ENCODE data around the gene TMEM130.

DNA sequence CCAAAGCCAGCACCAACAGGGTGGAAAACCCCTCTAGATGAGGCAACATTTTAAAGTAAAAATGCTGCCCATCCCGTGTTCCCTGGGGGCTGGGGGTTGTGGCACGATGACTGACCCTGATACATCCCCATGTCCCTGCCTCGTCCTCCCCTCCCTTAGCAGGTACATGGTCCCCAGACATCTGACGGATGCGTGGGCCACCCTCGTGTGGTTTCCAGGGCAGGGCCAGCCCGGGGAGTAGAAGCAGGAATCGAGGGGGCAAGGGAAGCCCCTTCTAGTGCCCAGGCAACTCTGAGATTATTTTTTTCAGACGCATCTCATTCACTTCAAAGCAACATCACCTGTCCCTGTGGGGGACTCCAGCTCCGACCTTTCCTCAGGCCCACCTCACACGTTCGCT is 3.5 kb downstream of the TMEM130 start:
- TF ChIP-seq, protein P1, sequence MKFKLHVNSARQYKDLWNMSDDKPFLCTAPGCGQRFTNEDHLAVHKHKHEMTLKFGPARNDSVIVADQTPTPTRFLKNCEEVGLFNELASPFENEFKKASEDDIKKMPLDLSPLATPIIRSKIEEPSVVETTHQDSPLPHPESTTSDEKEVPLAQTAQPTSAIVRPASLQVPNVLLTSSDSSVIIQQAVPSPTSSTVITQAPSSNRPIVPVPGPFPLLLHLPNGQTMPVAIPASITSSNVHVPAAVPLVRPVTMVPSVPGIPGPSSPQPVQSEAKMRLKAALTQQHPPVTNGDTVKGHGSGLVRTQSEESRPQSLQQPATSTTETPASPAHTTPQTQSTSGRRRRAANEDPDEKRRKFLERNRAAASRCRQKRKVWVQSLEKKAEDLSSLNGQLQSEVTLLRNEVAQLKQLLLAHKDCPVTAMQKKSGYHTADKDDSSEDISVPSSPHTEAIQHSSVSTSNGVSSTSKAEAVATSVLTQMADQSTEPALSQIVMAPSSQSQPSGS (IDR thresholded peaks at IDR 0.05; ENCODE audit: low read length): no peak
- no peak for TF ChIP-seq ZNF207 (IDR thresholded peaks at IDR 0.05; ENCODE audit: borderline replicate concordance)

All from GM12878 (cell line).